ENCODE data around the gene NUDT2.

DNA sequence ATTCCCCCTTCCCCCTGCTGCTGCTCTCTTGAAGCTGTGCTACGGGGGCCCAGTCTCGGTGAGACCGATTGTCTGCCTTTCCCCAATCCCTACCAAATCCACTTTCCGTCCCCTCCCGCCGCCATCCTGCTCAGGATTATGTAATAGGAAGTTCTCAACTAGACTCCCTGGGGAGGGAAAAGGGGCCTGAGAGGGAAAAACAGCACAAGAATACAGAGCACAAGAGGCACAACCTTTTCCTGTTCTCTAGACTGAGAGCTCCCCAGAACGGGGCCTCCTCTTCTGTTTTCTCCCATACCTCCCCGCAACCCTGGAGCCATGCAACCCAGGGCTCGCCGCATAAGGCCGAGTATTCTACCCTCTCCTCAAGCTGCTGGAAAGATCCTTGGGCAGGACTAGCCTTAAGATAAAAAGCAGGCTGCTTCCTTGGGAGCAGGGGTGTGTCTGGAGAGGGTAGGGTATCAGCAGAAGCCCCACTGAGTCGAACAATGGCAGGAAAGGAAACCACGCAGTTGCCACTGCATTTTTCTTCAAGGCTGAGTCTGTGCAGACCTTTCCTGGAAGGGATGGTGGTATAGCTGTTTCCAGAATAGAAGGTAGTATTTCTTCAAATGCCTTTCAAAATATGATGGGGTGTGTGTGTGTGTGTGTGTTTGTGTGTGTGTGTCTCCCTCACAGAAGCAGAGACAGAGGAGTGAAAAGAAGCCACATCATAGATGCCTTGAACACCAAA lies 34.4 kb downstream of the NUDT2 start:
- TF ChIP-seq CTCF (conservative IDR thresholded peaks at IDR 0.05) (no peak), ZFX (IDR thresholded peaks at IDR 0.05) (no peak)
